HG03159 (cell line): Measurements from ENCODE around the gene ZFPL1.

ENCODE experiments used
- ATAC-seq: cut with Tn5 transposase; IDR thresholded peaks from one replicate; pipeline ENCODE4 v1.9.1; 2021; ENCODE audit warnings: mild to moderate bottlenecking, moderate library complexity; ENCODE audit not compliant: unreplicated experiment

Gene ZFPL1

DNA sequence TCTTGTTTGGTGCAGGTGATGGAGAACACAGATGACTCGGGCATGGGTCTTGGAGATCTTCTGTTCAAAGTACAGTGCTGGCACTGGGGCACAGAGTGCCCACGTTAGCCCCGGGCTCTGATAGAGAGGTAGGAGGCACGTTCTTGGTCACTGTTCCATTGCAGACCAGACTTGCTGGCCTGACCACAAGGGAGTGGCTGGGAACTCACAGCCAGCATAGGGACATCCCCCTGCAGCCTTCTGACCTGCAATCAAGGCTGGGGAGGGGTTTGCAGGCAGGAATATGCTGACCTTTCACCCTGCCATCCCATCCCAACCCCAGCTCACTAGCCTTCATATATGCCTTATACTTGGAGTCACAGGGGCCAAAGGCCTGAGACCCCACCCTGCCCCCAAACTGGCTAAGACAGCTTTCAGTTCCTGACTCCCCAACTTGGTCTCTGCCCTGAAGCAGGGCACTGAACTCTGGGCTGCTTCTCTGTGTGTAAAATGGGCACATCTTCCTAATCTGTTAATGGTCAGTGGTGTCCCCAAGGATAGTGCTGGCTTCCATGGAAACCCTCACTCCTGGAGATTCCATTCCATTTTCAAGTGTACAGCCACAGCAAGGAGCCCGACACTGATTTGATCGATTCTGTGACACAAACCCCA, 42.7 kb downstream of the ZFPL1 start:
- ATAC-seq, result no peak

- no peak for ATAC-seq
Observed at GRCh38 chr11:65127473-65128181, 43.6 kb downstream of the ZFPL1 start.

GRCh38 chr11:65128182-65129145, 44.4 kb downstream of the ZFPL1 start:
- ATAC-seq, result no peak

- ATAC-seq, result no peak
Observed at GRCh38 chr11:65129649-65130441, 45.8 kb downstream of the ZFPL1 start.

GRCh38 chr11:65130631-65131416, 46.8 kb downstream of the ZFPL1 start:
- no peak for ATAC-seq

DNA sequence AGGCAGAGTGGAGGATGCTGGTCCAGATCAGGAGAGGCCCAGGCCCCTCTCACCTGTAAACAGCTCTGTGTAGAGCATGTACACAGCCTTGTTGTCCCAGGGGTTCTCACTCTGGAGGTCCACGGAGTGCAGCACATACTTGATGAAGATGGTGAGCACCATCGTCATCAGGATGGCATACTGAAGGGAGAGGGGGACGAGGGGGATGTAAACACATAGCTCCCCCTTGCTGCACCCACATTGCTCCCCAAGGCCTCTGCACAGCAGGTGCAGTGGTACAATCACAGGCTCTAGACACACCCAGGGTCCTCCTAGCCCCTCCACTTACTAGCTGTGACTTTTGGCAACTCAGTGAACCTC, 47.4 kb downstream of the ZFPL1 start:
- no peak for ATAC-seq

GRCh38 chr11:65131895-65132237, 47.8 kb downstream of the ZFPL1 start:
- no peak for ATAC-seq

DNA sequence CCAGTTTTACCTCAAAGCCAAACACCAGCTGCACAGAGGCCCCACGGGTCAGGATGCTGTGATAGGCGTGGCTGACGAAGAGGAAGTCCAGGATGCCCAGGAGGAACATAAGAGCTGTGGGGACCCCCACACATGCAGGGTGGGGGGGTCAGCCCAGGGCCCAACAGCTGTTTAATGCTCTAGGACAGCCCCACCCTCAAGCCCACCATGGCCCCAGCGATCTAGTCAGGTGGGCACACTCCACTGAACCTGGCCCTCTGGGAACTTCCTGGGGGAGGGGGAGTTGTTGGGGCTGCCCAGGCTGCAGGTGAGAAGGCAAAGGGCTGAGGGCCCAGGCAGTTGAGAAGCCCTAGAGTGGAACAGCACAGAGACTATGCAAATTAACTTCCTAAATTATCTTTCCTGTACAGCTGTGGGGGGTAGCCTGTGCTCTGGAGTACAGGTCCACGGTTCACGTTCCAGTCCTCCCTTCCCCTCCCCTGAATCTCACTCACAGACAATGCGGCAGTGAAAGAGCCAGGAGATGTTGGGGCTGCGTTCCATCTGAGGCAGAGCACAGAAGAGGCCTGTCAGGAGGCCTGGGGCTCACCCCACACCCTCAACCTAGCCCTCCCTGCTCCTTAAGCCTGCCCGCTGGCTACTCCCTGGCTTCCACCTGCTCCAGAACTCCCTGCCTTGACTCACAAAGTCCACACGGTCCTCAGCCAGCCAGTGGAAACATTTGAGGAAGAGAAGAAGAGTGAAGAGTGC, 48.4 kb downstream of the ZFPL1 start:
- no peak for ATAC-seq

DNA sequence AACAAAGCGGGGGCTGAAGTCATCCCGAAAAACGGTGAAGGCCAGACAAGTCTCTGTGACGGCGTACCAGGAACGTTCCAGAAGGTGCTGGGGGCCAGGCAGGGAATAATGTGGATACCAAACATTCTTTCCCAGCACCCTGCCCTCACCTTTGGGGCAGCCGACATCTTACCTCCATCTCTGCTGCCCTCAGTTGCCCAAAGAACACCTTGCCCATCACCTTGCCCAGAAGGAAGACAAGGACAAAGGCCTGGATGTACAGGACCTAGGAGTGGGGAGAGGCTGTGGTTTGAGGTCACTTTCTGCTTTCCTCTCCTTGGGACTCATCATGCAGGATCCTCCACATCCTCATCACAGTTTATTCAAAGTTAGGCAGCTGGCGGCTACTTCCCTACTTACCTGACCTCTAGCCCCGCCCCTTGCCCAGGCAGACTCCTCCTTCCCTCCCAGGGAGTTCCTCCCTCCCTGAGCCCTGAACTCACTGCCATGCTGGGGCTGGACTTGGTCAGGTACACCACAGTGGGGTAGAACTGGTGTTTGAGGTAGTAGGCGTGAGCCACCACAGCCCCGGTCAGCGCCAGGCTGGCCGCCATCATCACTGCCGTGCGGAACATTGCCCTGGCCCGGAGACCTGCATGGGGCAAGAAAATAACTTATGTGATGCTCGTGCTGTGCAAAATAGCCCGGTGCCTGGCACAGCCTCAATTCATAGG, 49.1 kb downstream of the ZFPL1 start:
- no peak for ATAC-seq

- no peak for ATAC-seq
Observed at GRCh38 chr11:65133724-65134123, 49.7 kb downstream of the ZFPL1 start.

DNA sequence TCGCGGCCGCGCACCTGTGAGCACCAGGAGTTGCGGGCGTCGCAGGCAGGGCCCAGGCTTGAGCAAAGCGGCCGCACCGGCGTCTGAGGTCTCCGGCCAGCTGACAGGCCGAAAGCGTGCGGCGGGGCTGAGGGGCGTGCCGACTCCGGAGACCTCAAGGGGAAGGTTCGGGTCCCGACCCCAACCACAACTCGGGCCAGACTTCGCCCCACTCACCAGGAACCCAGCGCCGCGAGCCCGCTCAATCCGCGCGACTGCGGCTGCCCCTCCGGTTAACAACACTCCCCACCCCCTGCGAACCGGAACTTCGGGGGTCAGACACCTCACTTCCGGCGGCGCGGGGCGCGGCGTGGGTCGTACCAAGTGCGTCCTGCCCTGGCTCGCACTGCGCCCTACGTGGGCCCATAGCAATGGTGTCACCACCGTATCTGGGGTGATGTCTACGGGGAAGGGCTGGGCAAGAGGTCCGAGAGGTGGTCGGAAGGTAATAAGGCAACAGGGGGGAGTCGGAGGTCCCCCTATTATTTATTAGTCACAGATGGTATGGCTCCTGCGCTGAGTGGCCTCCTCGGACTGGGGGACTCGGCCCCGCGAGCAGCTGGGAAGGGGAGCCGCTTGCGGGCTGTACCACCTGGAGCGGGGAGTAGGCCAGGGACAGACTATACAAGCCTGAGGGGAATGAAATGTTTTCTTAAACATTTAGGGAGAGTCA, 50.4 kb downstream of the ZFPL1 start, which contains the start of gene SYVN1:
TSS of gene SYVN1 (minus strand) at position 280 of the 712 bp plus-strand sequence. CDS start 918 bp downstream, outside the sequence.
- ATAC-seq, result peak; percentile 53

DNA sequence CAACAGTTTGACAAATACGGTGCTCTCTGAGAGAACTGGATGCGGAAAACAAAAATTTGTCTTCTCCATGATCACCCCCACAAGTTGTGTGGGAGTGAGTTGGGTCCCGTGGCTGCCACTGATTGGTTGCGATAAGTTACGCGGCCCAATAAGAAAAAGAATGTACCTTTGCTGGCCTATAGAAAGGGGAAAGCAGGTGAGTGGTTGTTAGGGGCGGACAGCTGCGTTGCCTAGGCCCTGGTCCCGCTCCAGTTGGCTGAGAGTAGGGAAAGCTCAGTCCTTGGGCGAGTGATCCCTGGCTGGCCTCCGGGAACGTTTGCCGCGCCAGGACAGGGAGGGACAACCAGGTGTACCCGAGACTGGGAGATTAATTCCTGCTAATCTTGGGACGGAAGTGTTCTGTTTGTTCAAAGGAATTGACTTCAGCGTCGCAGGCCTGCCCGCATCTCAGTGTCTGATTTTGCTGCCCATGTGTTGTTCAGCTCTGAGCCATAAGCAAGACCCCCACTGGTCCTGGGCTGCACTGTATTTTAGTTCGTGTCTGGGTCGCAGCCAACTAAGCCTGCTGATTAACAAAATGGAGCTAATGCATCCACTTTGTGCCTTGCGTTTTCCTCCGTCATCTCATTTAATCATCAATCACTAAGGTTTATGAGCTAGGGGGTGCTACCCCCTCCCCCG, 51.1 kb downstream of the ZFPL1 start:
- peak; percentile 69 for ATAC-seq

- no peak for ATAC-seq
Observed at GRCh38 chr11:65135633-65136145, 51.7 kb downstream of the ZFPL1 start.

DNA sequence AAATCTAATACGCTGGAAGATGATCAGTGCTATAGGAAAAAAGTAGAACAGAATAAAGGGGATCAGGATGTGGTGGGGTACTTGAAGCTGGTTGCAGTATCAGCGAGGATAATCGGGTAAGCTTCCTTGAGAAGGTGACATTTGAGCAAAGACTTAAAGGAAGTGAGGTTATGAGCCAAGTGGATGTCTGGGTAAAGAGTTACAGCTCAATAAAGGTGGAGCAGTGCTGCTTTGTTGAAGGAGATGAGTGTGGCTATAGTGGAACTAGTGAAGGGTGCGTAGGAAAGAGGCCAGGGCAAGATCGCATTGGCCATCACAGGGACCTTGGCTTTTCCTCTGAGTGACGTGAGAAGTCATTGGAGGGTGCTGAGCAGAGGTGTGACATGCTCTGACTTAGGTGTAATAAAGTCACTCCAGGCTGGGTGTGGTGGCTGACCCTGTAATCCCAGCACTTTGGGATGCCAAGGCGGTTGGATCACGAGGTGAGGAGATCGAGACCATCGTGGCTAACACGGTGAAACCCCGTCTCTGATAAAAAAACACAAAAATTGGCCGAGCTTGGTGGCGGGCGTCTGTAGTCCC, 52.6 kb downstream of the ZFPL1 start:
- no peak for ATAC-seq
